Panc1 (cell line): ENCODE measurements around the gene RAD9B.

Experiments used
- CTCF ChIP-seq: fragments of 450-650 bp; IDR thresholded peaks from 2 replicates; pipeline ENCODE4 v1.5.1; 2017; ENCODE audit warnings: mild to moderate bottlenecking
- POLR2AphosphoS5 ChIP-seq: IDR thresholded peaks from 2 replicates; pipeline ENCODE4 v1.6.1; 2012; ENCODE audit warnings: mild to moderate bottlenecking, low read depth, low read length, moderate library complexity
- REST ChIP-seq, 2 experiments: IDR thresholded peaks; 2 replicates each; pipeline ENCODE4 v1.6.1; 2011 to 2012; ENCODE audit warnings: low read depth in 2 of 2, control low read depth in 1 of 2, low read length in 1 of 2, mild to moderate bottlenecking in 1 of 2, moderate library complexity in 1 of 2; ENCODE audit not compliant: insufficient read depth in 1 of 2
- SIN3A ChIP-seq: IDR thresholded peaks from 2 replicates; pipeline ENCODE4 v1.6.1; 2012; ENCODE audit warnings: low read depth, mild to moderate bottlenecking, low read length, moderate library complexity, borderline replicate concordance; ENCODE audit not compliant: insufficient read depth
- TCF7L2 ChIP-seq: IDR thresholded peaks from 2 replicates; pipeline ENCODE4 v1.6.1; 2011; ENCODE audit warnings: mild to moderate bottlenecking, low read depth, low read length, inconsistent platforms

GRCh38 chr12:110501752-110502738 lies at the start of gene RAD9B, which contains the start of gene VPS29:
- TF ChIP-seq REST (IDR thresholded peaks at IDR 0.05; ENCODE audit: insufficient read depth in 1 of 2, low read depth in 2 of 2, low read length in 1 of 2) = peak in 1 of 2 experiments; percentile 63; a peak in 1 of 4 replicates
- no peak for TF ChIP-seq CTCF
- TF ChIP-seq POLR2AphosphoS5 = peak; percentile 82
- 0 out of 2 replicates have a peak, but pooled peaks have one; percentile 40 for TF ChIP-seq SIN3A
- TF ChIP-seq TCF7L2 = no peak
